ENCODE results near the gene NIPBL. TPM values are rescaled to one million over a fixed set of nuclear protein-coding genes. Genes with fewer than 3 reads are reported as not detected.
A peak's percentile ranks its signal among the peaks of the same experiment; 100 is the strongest.

NIPBL gene
- total and polyA plus RNA-seq, 7 donors, result 7.6 to 66.4 (median 53.5) TPM

- Histone ChIP-seq H3K4me1 (peaks cover 0 to 71% (median 48%) of the 10 kb centered on the region in 4 donors), H3K4me3 (no peak overlapping the region), H3K9me3 (no peaks in the 10 kb centered on the region), H3K27ac (no peak overlapping the region), H3K36me3 (peaks cover 0 to 4% (median 0%) of the 10 kb centered on the region in 4 donors), H3K27me3 (no peaks in the 10 kb centered on the region)
- TF ChIP-seq EP300 (IDR thresholded peaks at IDR 0.05) (no peak), POLR2A (IDR thresholded peaks at IDR 0.05) (no peak), POLR2AphosphoS5 (IDR thresholded peaks at IDR 0.05) (no peak), CTCF (IDR thresholded peaks at IDR 0.05) (no peak)
- DNase-seq, result peak; percentile 60
- intact Hi-C loops (cut with DNase I), result no loop called here
- WGBS, 2 donors, result 87 to 92% methylated on average over 18 of the region's 18 CpGs
Measured at GRCh38 chr5:36885566-36886485, 9.3 kb downstream of the NIPBL start.

- DNase-seq, result no peak
- WGBS, 2 donors, result 85 to 87% methylated on average over 3 of the region's 3 CpGs
- Histone ChIP-seq H3K27me3 (no peaks in the 10 kb centered on the region), H3K27ac (no peak overlapping the region), H3K4me3 (no peak overlapping the region), H3K36me3 (peaks cover 0 to 4% (median 0%) of the 10 kb centered on the region in 4 donors), H3K9me3 (no peaks in the 10 kb centered on the region), H3K4me1 (peaks cover 0 to 61% (median 38%) of the 10 kb centered on the region in 4 donors)
- intact Hi-C loops (cut with DNase I), result no loop called here
- no peak for TF ChIP-seq EP300 (IDR thresholded peaks at IDR 0.05)
- no peak for TF ChIP-seq POLR2AphosphoS5 (IDR thresholded peaks at IDR 0.05)
- no peak for TF ChIP-seq POLR2A (IDR thresholded peaks at IDR 0.05)
- no peak for TF ChIP-seq CTCF (IDR thresholded peaks at IDR 0.05)
Measured at GRCh38 chr5:36886791-36887190, 10.2 kb downstream of the NIPBL start.

GRCh38 chr5:36887532-36887931 is 11.0 kb downstream of the NIPBL start:
- DNase-seq, result no peak
- H3K27ac ChIP-seq, result no peak overlapping the region
- no peak overlapping the region for H3K4me3 ChIP-seq
- intact Hi-C loops (cut with DNase I), result no loop called here
- H3K4me1 ChIP-seq, result peaks cover 0 to 54% (median 31%) of the 10 kb centered on the region in 4 donors
- no peaks in the 10 kb centered on the region for H3K9me3 ChIP-seq
- H3K27me3 ChIP-seq, result no peaks in the 10 kb centered on the region
- TF ChIP-seq EP300 (IDR thresholded peaks at IDR 0.05) (no peak), POLR2AphosphoS5 (IDR thresholded peaks at IDR 0.05) (no peak), CTCF (IDR thresholded peaks at IDR 0.05) (no peak), POLR2A (IDR thresholded peaks at IDR 0.05) (no peak)
- peaks cover 0 to 4% (median 0%) of the 10 kb centered on the region in 4 donors for H3K36me3 ChIP-seq

- DNase-seq, result no peak
- Histone ChIP-seq H3K9me3 (no peaks in the 10 kb centered on the region), H3K27ac (no peak overlapping the region), H3K27me3 (no peaks in the 10 kb centered on the region), H3K36me3 (peaks cover 0 to 4% (median 0%) of the 10 kb centered on the region in 4 donors), H3K4me1 (peaks cover 0 to 48% (median 27%) of the 10 kb centered on the region in 4 donors), H3K4me3 (no peak overlapping the region)
- TF ChIP-seq POLR2A (IDR thresholded peaks at IDR 0.05), result no peak
- no peak for TF ChIP-seq POLR2AphosphoS5 (IDR thresholded peaks at IDR 0.05)
- no peak for TF ChIP-seq EP300 (IDR thresholded peaks at IDR 0.05)
- TF ChIP-seq CTCF (IDR thresholded peaks at IDR 0.05), result no peak
- intact Hi-C loops (cut with DNase I), result no loop called here
Measured at GRCh38 chr5:36888303-36888702, 11.7 kb downstream of the NIPBL start.
